GM13977 (cell line): ENCODE measurements around the gene WNT1.

Experiments
- DNase-seq: peaks from one replicate; pipeline ENCODE4 v3.0.0; 2012; ENCODE audit warnings: low spot score
- in situ Hi-C: fragments of 300-500 bp; cut with MboI; formaldehyde crosslinking; loops from one replicate; pipeline ENCODE4 v1.12.0; 2022; ENCODE audit warnings: low sequenced_read_pairs, low pct_unique_long_range_greater_than_20kb, mixed read lengths, inconsistent platforms; ENCODE audit not compliant: unreplicated experiment
- TF ChIP-seq, protein P1 (sequence below): IDR thresholded peaks from 2 replicates; pipeline ENCODE4 v1.5.1; 2012; ENCODE audit warnings: mild to moderate bottlenecking, control low read depth; ENCODE audit not compliant: insufficient read depth; ENCODE audit errors: extremely low read depth, missing control alignments

Gene WNT1

DNA sequence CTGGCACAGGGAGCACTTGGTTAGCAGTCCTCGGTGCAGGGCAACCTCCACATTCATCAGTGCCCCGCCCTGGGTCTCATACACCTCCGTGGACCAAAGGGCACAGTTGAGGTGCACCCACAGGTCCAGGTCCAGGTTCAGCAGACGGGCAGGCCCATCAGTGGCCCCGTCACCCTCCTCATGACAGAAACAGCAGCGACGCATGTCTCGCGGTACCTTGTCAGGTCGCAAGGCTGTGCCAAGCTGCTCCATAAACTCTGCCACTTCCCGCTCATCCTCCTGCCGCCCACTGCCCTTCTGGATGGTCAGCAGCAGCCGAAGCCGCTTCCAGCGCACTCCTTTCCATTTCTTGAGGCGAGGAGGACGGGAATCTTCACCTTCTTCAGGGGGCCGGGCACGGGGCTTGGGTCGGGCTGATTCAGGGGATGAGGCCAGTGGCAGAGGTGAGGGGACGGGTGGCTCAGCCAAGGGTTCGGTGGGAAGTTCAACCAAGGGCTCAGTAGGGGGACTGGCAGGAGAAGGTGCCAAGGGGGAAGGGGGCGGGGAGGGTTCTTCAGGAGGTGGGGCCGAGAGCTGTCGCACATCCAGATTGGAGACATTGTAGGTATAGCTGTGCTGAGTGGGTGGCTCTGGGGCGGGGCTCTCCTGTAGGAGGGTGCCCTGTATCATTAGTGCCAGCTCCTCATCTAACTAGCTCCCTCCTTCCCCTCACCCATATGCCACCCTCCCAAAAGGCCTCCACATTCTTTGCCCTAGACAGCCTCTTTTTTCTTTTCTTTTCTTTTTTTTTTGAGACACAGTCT lies 48.8 kb downstream of the WNT1 start:
- DNase-seq, result no peak
- in situ Hi-C loops, result no loop called here
- TF ChIP-seq, protein P1, sequence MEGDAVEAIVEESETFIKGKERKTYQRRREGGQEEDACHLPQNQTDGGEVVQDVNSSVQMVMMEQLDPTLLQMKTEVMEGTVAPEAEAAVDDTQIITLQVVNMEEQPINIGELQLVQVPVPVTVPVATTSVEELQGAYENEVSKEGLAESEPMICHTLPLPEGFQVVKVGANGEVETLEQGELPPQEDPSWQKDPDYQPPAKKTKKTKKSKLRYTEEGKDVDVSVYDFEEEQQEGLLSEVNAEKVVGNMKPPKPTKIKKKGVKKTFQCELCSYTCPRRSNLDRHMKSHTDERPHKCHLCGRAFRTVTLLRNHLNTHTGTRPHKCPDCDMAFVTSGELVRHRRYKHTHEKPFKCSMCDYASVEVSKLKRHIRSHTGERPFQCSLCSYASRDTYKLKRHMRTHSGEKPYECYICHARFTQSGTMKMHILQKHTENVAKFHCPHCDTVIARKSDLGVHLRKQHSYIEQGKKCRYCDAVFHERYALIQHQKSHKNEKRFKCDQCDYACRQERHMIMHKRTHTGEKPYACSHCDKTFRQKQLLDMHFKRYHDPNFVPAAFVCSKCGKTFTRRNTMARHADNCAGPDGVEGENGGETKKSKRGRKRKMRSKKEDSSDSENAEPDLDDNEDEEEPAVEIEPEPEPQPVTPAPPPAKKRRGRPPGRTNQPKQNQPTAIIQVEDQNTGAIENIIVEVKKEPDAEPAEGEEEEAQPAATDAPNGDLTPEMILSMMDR, result no peak

DNA sequence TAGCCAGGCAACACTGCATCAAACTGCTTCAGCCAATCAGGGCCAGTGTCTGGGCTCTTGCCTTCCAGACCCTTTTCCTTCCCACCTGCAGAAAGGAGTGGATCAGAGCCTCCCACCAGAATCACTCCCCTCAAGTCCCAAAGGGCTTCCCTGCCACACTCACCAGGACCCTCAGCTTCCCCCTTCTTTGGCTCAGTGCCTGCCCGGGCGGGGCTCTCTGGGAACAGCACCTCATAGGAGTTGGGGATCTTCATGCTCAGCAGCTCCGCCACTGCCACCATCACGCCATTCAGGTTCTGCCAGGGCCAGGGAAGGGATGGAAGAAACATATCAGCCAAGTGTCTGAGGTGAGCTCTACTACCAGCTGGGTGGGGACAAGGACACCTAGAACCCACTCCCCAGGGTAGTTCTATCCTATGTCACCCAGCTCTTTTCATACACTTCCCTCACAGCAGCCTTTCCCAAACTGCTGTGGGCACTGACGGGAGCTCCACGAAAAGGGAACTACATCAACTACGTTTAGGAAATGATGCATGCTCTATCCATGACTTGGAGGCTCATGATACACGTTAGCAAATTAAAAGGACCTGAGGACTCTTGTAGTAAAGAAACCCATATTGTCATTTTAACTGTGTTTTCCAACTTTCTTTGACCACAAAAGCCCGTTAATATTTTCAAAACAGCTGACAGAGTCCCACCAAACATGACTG lies 49.9 kb downstream of the WNT1 start:
- in situ Hi-C loops, result no loop called here
- TF ChIP-seq, protein P1, result no peak
- no peak for DNase-seq

- no peak for DNase-seq
- in situ Hi-C loops, result no loop called here
- TF ChIP-seq, protein P1, result no peak
These were observed 50.6 kb downstream of the WNT1 start for GRCh38 chr12:49028666-49029275.

- in situ Hi-C loops, result no loop called here
- TF ChIP-seq, protein P1, result no peak
- no peak for DNase-seq
These were observed 52.0 kb downstream of the WNT1 start for GRCh38 chr12:49030119-49030518.

GRCh38 chr12:49030714-49031572 lies 52.8 kb downstream of the WNT1 start:
- TF ChIP-seq, protein P1, result no peak
- no peak for DNase-seq
- in situ Hi-C loops, result no loop called here

GRCh38 chr12:49031573-49032161 lies 53.5 kb downstream of the WNT1 start:
- TF ChIP-seq, protein P1, result no peak
- DNase-seq, result no peak
- in situ Hi-C loops, result no loop called here
